Right lobe of liver (tissue), 6 donors: ENCODE results near the gene MAK. TPM values are rescaled to one million over a fixed set of nuclear protein-coding genes. Genes with fewer than 3 reads are reported as not detected.

ENCODE experiments used
- ATAC-seq, 4 donors: fragments of 200-7000 bp; cut with Tn5 transposase; one replicate each; pipeline ENCODE4 v1.9.1; 2020; ENCODE audit warnings: mild to moderate bottlenecking in 4 of 4, moderate library complexity in 4 of 4
- DNase-seq, 3 donors: peaks; one replicate each; pipeline ENCODE4 v3.0.0-alpha.2; 2020
- H3K27ac ChIP-seq, 3 donors: fragments of 200-600 bp; one replicate each; pipeline ENCODE4 v1.8.0; 2022
- H3K27me3 ChIP-seq, 2 donors: fragments of 200-600 bp; one replicate each; pipeline ENCODE4 v1.8.0; 2022
- H3K36me3 ChIP-seq, 4 donors: fragments of 200-600 bp; sonication (generic) in 1 of 4; one replicate each; pipeline versions ENCODE4 v1.5.1 to v1.8.0; 2017 to 2022; ENCODE audit warnings: control low read depth in 1 of 4
- H3K4me1 ChIP-seq, 4 donors: fragments of 200-600 bp; sonication (generic) in 1 of 4; one replicate each; pipeline versions ENCODE4 v1.5.1 to v1.8.0; 2017 to 2022; ENCODE audit warnings: control low read depth in 1 of 4
- H3K4me3 ChIP-seq, 3 donors: fragments of 200-600 bp; one replicate each; pipeline ENCODE4 v1.8.0; 2022
- H3K9me3 ChIP-seq, 4 donors: fragments of 200-600 bp; sonication (generic) in 1 of 4; one replicate each; pipeline versions ENCODE4 v1.5.1 to v1.8.0; 2017 to 2022; ENCODE audit warnings: control low read depth in 1 of 4
- POLR2A ChIP-seq: fragments of 450-650 bp; IDR thresholded peaks from one replicate; pipeline ENCODE4 v1.6.1; 2017; ENCODE audit warnings: antibody characterized with exemption, mild to moderate bottlenecking
- WGBS: methylation state at CpG from one replicate; pipeline ENCODE4 v1.1.6; 2018; ENCODE audit warnings: low coverage, low lambda C conversion rate; ENCODE audit not compliant: insufficient coverage; ENCODE audit errors: missing lambda C conversion rate; 5-methylcytosine and 5-hydroxymethylcytosine counted together
- intact Hi-C, 2 donors: fragments of 100-400 bp; cut with DNase I; formaldehyde crosslinking; loops; one replicate each; pipeline versions ENCODE4 v1.11.2 to v1.14.1; 2022
- total RNA-seq, 6 experiments: library from RNA; depleted of rRNA in 2 of 6; stranded (reverse); fragments of >200 nt in 2 of 6; fragmentation: NEBNext Ultra II Directional in 3 of 6; extraction: Animal tissue kit (Norgen Biotek cat#: 25700) in 3 of 6; gene quantifications; one replicate each; pipeline versions ENCODE4 v1.1.0 to v1.2.4, GENCODE V29; 2016 to 2023
- TF ChIP-seq, protein P1 (sequence below), 4 donors: fragments of 200-600 bp in 3 of 4; fragments of 450-650 bp in 1 of 4; IDR thresholded peaks; one replicate each; pipeline versions ENCODE4 v1.5.1 to v1.8.0; 2016 to 2022; ENCODE audit warnings: antibody characterized with exemption in 4 of 4, mild to moderate bottlenecking in 2 of 4
- donor health status: DM: no; HTN: yes; CAD: no.
- donor health status: DM: no; HTN: no; CAD: no.
- donor health status: DM: no; HTN: no; CAD: no.
- donor health status: DM: no; HTN: yes; CAD: no.
- donor health status: DM: no; HTN: yes; CAD: no.

MAK gene
- total RNA-seq, 6 experiments from 2014 or later = 0.12 to 0.18 (median 0.15) TPM; not detected in 3

GRCh38 chr6:10852361-10852960 is 14.1 kb upstream of the MAK start:
- whole genome bisulfite sequencing = 57% methylated on average over 10 of the region's 11 CpGs
- no peaks in the 10 kb centered on the region for H3K36me3 ChIP-seq
- H3K4me1 ChIP-seq = no peaks in the 10 kb centered on the region
- no peaks in the 10 kb centered on the region for H3K9me3 ChIP-seq
- intact Hi-C loops = no loop called here
- ATAC-seq (no peak), DNase-seq (no peak)
- no peak overlapping the region for H3K27ac ChIP-seq
- no peak for TF ChIP-seq POLR2A
- TF ChIP-seq, protein P1, sequence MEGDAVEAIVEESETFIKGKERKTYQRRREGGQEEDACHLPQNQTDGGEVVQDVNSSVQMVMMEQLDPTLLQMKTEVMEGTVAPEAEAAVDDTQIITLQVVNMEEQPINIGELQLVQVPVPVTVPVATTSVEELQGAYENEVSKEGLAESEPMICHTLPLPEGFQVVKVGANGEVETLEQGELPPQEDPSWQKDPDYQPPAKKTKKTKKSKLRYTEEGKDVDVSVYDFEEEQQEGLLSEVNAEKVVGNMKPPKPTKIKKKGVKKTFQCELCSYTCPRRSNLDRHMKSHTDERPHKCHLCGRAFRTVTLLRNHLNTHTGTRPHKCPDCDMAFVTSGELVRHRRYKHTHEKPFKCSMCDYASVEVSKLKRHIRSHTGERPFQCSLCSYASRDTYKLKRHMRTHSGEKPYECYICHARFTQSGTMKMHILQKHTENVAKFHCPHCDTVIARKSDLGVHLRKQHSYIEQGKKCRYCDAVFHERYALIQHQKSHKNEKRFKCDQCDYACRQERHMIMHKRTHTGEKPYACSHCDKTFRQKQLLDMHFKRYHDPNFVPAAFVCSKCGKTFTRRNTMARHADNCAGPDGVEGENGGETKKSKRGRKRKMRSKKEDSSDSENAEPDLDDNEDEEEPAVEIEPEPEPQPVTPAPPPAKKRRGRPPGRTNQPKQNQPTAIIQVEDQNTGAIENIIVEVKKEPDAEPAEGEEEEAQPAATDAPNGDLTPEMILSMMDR (IDR thresholded peaks at IDR 0.05) = no peak
- H3K27me3 ChIP-seq = no peaks in the 10 kb centered on the region
- H3K4me3 ChIP-seq = no peak overlapping the region

DNA sequence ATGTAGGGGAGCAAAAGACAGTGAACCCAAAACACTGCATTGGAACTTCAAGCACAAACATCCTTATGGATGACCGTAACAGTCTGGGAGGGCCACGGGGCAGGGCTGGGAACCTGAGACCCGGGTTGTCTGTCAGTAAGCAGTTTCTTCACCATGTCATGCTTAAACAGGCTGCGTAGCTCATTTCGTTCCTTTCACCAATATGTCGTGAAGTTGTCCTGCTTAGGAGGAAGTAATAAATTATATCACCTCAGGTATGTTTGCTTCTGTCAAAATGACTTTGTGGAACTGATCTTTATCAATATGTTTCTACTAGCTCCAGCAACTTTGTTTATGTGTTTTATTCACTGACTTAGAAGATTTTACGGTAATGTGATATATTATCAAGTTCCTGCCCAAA is 12.4 kb upstream of the MAK start:
- no peaks in the 10 kb centered on the region for H3K9me3 ChIP-seq

DNA sequence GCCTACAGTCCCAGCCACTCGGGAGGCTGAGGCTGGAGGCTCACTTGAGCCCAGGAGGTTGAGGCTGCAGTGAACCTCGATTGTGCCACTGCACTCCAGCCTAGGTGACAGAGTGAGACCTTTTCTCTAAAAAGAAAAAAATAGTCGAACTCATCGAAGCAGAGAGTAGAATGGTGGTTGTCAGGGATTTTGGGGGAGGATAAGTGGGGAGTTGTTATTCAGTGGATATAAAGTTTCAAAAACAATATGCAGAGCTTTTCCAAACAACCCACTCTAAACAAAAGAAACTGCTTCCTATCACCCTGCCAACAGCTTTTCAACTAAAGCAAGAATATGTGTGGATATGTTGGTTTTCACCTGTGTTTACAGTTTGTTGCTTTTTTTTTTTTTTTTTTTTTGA is 11.6 kb upstream of the MAK start:
- no peaks in the 10 kb centered on the region for H3K36me3 ChIP-seq
- no peaks in the 10 kb centered on the region for H3K9me3 ChIP-seq
- H3K27me3 ChIP-seq = no peaks in the 10 kb centered on the region
- TF ChIP-seq POLR2A = no peak
- TF ChIP-seq, protein P1 (IDR thresholded peaks at IDR 0.05) = no peak
- intact Hi-C loops = no loop called here
- H3K4me3 ChIP-seq = no peak overlapping the region
- H3K4me1 ChIP-seq = no peaks in the 10 kb centered on the region
- no peak overlapping the region for H3K27ac ChIP-seq
- DNase-seq (no peak), ATAC-seq (no peak)
- WGBS = 70% methylated on average over 4 of the region's 4 CpGs

More for the DNA sequence above, 12.4 kb upstream of the MAK start:
- H3K36me3 ChIP-seq = no peaks in the 10 kb centered on the region
- no peak overlapping the region for H3K4me3 ChIP-seq
- no peak for TF ChIP-seq POLR2A
- TF ChIP-seq, protein P1 (IDR thresholded peaks at IDR 0.05) = no peak
- ATAC-seq = no peak
- H3K4me1 ChIP-seq = no peaks in the 10 kb centered on the region
- H3K27ac ChIP-seq = no peak overlapping the region
- WGBS = 58% methylated on average over 7 of the region's 7 CpGs
- intact Hi-C loops = no loop called here
- no peaks in the 10 kb centered on the region for H3K27me3 ChIP-seq
- no peak for DNase-seq

DNA sequence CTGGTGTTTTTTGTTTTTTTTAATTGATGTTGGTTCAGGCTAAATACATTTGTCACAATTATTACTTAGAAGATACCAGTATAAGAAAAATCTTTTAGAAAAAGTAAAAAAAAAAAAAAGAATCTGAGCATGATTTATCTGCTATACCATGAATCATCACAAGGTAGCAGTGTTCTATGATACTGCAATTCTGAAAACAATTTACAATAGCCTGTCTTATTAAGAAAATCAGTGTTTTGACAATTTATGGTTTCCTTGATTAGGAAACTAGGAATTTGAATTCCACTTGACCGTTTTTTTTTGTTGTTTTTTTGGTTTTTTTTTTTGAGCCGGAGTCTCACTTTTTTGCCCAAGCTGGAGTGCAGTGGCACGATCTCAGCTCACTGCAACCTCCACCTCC is 9.3 kb upstream of the MAK start:
- intact Hi-C loops = no loop called here
- ATAC-seq (no peak), DNase-seq (no peak)
- no peaks in the 10 kb centered on the region for H3K4me1 ChIP-seq
- 56% methylated on average over 2 of the region's 3 CpGs for WGBS
- H3K36me3 ChIP-seq = no peaks in the 10 kb centered on the region
- H3K9me3 ChIP-seq = no peaks in the 10 kb centered on the region
- TF ChIP-seq, protein P1 (IDR thresholded peaks at IDR 0.05) = peak in 3 of 4 donors; percentile 13 to 22 (median 16)
- no peak for TF ChIP-seq POLR2A
- no peaks in the 10 kb centered on the region for H3K27me3 ChIP-seq
- H3K4me3 ChIP-seq = no peak overlapping the region
- no peak overlapping the region for H3K27ac ChIP-seq

GRCh38 chr6:10843554-10843953 is 5.2 kb upstream of the MAK start:
- intact Hi-C loops = no loop called here
- H3K4me3 ChIP-seq = no peak overlapping the region
- TF ChIP-seq, protein P1 (IDR thresholded peaks at IDR 0.05) = no peak
- TF ChIP-seq POLR2A = no peak
- H3K36me3 ChIP-seq = no peaks in the 10 kb centered on the region
- no peaks in the 10 kb centered on the region for H3K4me1 ChIP-seq
- no peaks in the 10 kb centered on the region for H3K9me3 ChIP-seq
- ATAC-seq = no peak
- H3K27me3 ChIP-seq = no peaks in the 10 kb centered on the region
- H3K27ac ChIP-seq = no peak overlapping the region
- DNase-seq = no peak
